Stomach (tissue), 4 donors: Measurements from ENCODE around the gene TRMU.

Experiments used
- CTCF ChIP-seq, 7 experiments: fragments of 450-650 bp in 4 of 7; fragments of 200-600 bp in 3 of 7; sonication (generic) in 3 of 7; IDR thresholded peaks; one replicate each; pipeline ENCODE4 v1.5.1; 2016 to 2019; ENCODE audit warnings: antibody characterized with exemption in 7 of 7, control low read depth in 2 of 7, mild to moderate bottlenecking in 1 of 7
- EP300 ChIP-seq: sonication (generic); formaldehyde crosslinking; IDR thresholded peaks from one replicate; pipeline ENCODE4 v1.6.1; 2017; ENCODE audit warnings: antibody characterized with exemption
- POLR2A ChIP-seq, 4 donors: fragments of 450-650 bp; IDR thresholded peaks; one replicate each; pipeline ENCODE4 v1.6.1; 2016; ENCODE audit warnings: antibody characterized with exemption in 4 of 4, control low read depth in 2 of 4, mild to moderate bottlenecking in 1 of 4, moderate library complexity in 1 of 4

GRCh38 chr22:46308283-46308988 is 27.1 kb upstream of the TRMU start:
- TF ChIP-seq CTCF (IDR thresholded peaks at IDR 0.05) = no peak
- no peak for TF ChIP-seq POLR2A (IDR thresholded peaks at IDR 0.05)
- TF ChIP-seq EP300 = no peak
